Measurements from ENCODE around the gene CTNNBL1.
"Not testable (repeated sequence)": the region's sequence is repeated elsewhere in the genome, so short reads cannot be mapped to it uniquely, and the experiment has no call there.

CTNNBL1 gene

GRCh38 chr20:37699202-37699601 lies 5.4 kb downstream of the CTNNBL1 start:
- no peak for TF ChIP-seq CTCF (IDR thresholded peaks at IDR 0.05; ENCODE audit: insufficient read depth, low read depth, low read length, missing control alignments)
- no peak overlapping the region for H3K4me3 ChIP-seq (ENCODE audit: low read length)
- no peak for DNase-seq (ENCODE audit: low read depth)

GRCh38 chr20:37700301-37700700 lies 6.5 kb downstream of the CTNNBL1 start:
- no peak overlapping the region for H3K4me3 ChIP-seq (ENCODE audit: low read length)
- TF ChIP-seq CTCF (IDR thresholded peaks at IDR 0.05; ENCODE audit: insufficient read depth, low read depth, low read length, missing control alignments) = no peak
- DNase-seq (ENCODE audit: low read depth) = no peak

DNA sequence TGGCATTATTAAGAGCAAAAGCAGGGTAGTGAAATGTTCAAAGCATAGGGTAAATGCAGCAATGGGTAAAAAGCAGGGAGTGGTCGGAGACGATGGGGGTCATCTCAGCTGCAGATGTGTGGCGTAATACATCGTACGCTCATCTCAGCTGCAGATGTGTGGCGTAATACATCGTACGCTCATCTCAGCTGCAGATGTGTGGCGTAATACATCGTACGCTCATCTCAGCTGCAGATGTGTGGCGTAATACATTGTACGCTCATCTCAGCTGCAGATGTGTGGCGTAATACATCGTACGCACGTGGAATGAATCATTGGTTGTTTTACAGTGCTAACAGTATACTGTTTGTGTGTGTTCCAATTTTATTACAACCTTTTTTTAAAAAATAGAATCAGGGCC lies 7.8 kb downstream of the CTNNBL1 start:
- not testable (repeated sequence) for H3K4me3 ChIP-seq (ENCODE audit: low read length)
- peak; percentile 63 for DNase-seq (ENCODE audit: low read depth)

DNA sequence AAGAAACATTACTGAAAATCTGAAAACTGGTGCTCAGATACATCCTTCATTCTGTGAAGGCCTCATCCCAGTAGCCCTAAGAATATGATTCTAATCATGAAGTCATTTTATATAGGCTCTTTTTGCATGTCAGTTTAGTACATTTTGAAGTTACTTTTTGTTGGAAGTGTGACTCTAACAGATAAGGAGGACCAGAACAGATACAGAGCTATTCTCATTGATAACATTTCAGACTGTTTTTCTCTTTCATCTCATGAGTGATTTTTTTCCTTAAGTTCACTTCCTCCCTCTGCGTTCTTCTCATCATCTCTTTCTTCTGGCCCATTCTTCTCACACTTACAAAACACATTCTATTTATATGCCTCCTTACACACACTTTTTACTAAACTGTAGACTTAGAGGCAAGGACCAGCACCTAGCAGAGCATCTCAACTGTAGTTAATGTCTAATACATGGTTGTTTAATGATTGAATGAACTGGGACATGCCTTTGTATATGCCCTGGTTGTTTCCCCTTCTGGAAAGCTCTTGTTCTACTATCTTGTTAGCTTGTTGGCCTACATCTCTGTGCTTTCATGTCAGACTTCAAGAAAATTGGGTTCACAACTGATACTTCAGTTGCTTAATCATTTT lies 8.7 kb downstream of the CTNNBL1 start:
- no peak overlapping the region for H3K4me3 ChIP-seq (ENCODE audit: low read length)
- no peak for DNase-seq (ENCODE audit: low read depth)
- TF ChIP-seq CTCF (IDR thresholded peaks at IDR 0.05; ENCODE audit: insufficient read depth, low read depth, low read length, missing control alignments) = no peak

- no peak for TF ChIP-seq CTCF (IDR thresholded peaks at IDR 0.05; ENCODE audit: insufficient read depth, low read depth, low read length, missing control alignments)
- no peak for DNase-seq (ENCODE audit: low read depth)
- H3K4me3 ChIP-seq (ENCODE audit: low read length) = no peak overlapping the region
These were observed 9.4 kb downstream of the CTNNBL1 start for GRCh38 chr20:37703035-37703845.

- no peak for DNase-seq (ENCODE audit: low read depth)
- TF ChIP-seq CTCF (IDR thresholded peaks at IDR 0.05; ENCODE audit: insufficient read depth, low read depth, low read length, missing control alignments) = no peak
- H3K4me3 ChIP-seq (ENCODE audit: low read length) = no peak overlapping the region
These were observed 11.1 kb downstream of the CTNNBL1 start for GRCh38 chr20:37704955-37705354.

GRCh38 chr20:37706298-37706697 lies 12.5 kb downstream of the CTNNBL1 start:
- no peak overlapping the region for H3K4me3 ChIP-seq (ENCODE audit: low read length)
- no peak for TF ChIP-seq CTCF (IDR thresholded peaks at IDR 0.05; ENCODE audit: insufficient read depth, low read depth, low read length, missing control alignments)
- no peak for DNase-seq (ENCODE audit: low read depth)
